ENCODE results near the gene SPATA3.

Gene SPATA3

GRCh38 chr2:231034291-231034882, 38.5 kb downstream of the SPATA3 start:
- H3K27ac ChIP-seq (ENCODE audit: low read depth, low read length) = no peak overlapping the region
- H3K4me3 ChIP-seq (ENCODE audit: low read length) = no peak overlapping the region
- no peaks in the 10 kb centered on the region for H3K9me3 ChIP-seq (ENCODE audit: control insufficient read depth, insufficient read depth, low read length)
- H3K4me2 ChIP-seq (ENCODE audit: low read length) = no peak overlapping the region
- TF ChIP-seq CTCF (IDR thresholded peaks at IDR 0.05; ENCODE audit: low read depth, low read length, poor library complexity, severe bottlenecking) = no peak
- TF ChIP-seq EZH2phosphoT487 (IDR thresholded peaks at IDR 0.05; ENCODE audit: borderline replicate concordance, low read length) = no peak
- no peaks in the 10 kb centered on the region for H3F3A ChIP-seq (ENCODE audit: control insufficient read depth, insufficient read depth)
- H4K20me1 ChIP-seq (ENCODE audit: control insufficient read depth, insufficient read depth, low read depth, low read length) = no peaks in the 10 kb centered on the region
- H3K27me3 ChIP-seq (ENCODE audit: control insufficient read depth, low read length) = peaks cover 27% of the 10 kb centered on the region
- H3K9me2 ChIP-seq (replicated peaks; ENCODE audit: control insufficient read depth, low read length) = no peaks in the 10 kb centered on the region
- no peaks in the 10 kb centered on the region for H3K79me2 ChIP-seq (ENCODE audit: control insufficient read depth, low read length)
- H3K36me3 ChIP-seq (ENCODE audit: control insufficient read depth, low read length) = no peaks in the 10 kb centered on the region
- peaks cover 8% of the 10 kb centered on the region for H3K4me1 ChIP-seq (ENCODE audit: control insufficient read depth, low read length)

- no peaks in the 10 kb centered on the region for H3K79me2 ChIP-seq (ENCODE audit: control insufficient read depth, low read length)
- no peak overlapping the region for H3K4me2 ChIP-seq (ENCODE audit: low read length)
- no peak for TF ChIP-seq CTCF (IDR thresholded peaks at IDR 0.05; ENCODE audit: low read depth, low read length, poor library complexity, severe bottlenecking)
- TF ChIP-seq EZH2phosphoT487 (IDR thresholded peaks at IDR 0.05; ENCODE audit: borderline replicate concordance, low read length) = no peak
- peaks cover 8% of the 10 kb centered on the region for H3K4me1 ChIP-seq (ENCODE audit: control insufficient read depth, low read length)
- no peaks in the 10 kb centered on the region for H3K9me3 ChIP-seq (ENCODE audit: control insufficient read depth, insufficient read depth, low read length)
- H3K27me3 ChIP-seq (ENCODE audit: control insufficient read depth, low read length) = peaks cover 39% of the 10 kb centered on the region
- H3K9me2 ChIP-seq (replicated peaks; ENCODE audit: control insufficient read depth, low read length) = no peaks in the 10 kb centered on the region
- H3F3A ChIP-seq (ENCODE audit: control insufficient read depth, insufficient read depth) = no peaks in the 10 kb centered on the region
- H3K4me3 ChIP-seq (ENCODE audit: low read length) = no peak overlapping the region
- no peaks in the 10 kb centered on the region for H4K20me1 ChIP-seq (ENCODE audit: control insufficient read depth, insufficient read depth, low read depth, low read length)
- H3K27ac ChIP-seq (ENCODE audit: low read depth, low read length) = no peak overlapping the region
- no peaks in the 10 kb centered on the region for H3K36me3 ChIP-seq (ENCODE audit: control insufficient read depth, low read length)
Observed at GRCh38 chr2:231036131-231036530, 40.2 kb downstream of the SPATA3 start.

- Histone ChIP-seq H3K9me2 (replicated peaks; ENCODE audit: control insufficient read depth, low read length) (no peaks in the 10 kb centered on the region), H3K4me1 (ENCODE audit: control insufficient read depth, low read length) (peaks cover 8% of the 10 kb centered on the region), H3K79me2 (ENCODE audit: control insufficient read depth, low read length) (no peaks in the 10 kb centered on the region), H3K27me3 (ENCODE audit: control insufficient read depth, low read length) (peaks cover 41% of the 10 kb centered on the region), H3K27ac (ENCODE audit: low read depth, low read length) (no peak overlapping the region), H3K9me3 (ENCODE audit: control insufficient read depth, insufficient read depth, low read length) (no peaks in the 10 kb centered on the region), H3F3A (ENCODE audit: control insufficient read depth, insufficient read depth) (no peaks in the 10 kb centered on the region), H3K4me2 (ENCODE audit: low read length) (no peak overlapping the region), H3K36me3 (ENCODE audit: control insufficient read depth, low read length) (no peaks in the 10 kb centered on the region), H3K4me3 (ENCODE audit: low read length) (no peak overlapping the region), H4K20me1 (ENCODE audit: control insufficient read depth, insufficient read depth, low read depth, low read length) (no peaks in the 10 kb centered on the region)
- TF ChIP-seq CTCF (IDR thresholded peaks at IDR 0.05; ENCODE audit: low read depth, low read length, poor library complexity, severe bottlenecking) (no peak), EZH2phosphoT487 (IDR thresholded peaks at IDR 0.05; ENCODE audit: borderline replicate concordance, low read length) (no peak)
Observed at GRCh38 chr2:231036578-231037106, 40.7 kb downstream of the SPATA3 start.

Measured in DOHH2 (cell line).